NCI-H1092 (cell line): Measurements from ENCODE around the gene GPX6.
"Not testable (repeated sequence)": the region's sequence is repeated elsewhere in the genome, so short reads cannot be mapped to it uniquely, and the experiment has no call there.

Source experiments
- DNase-seq: peaks from one replicate; lab custom pipeline; 2025; lab: John Stamatoyannopoulos, UW

The GPX6 gene

GRCh38 chr6:28480253-28480932 lies 35.2 kb downstream of the GPX6 start:
- DNase-seq: no peak

- DNase-seq: no peak
These were observed 37.1 kb downstream of the GPX6 start for GRCh38 chr6:28478518-28478917.

GRCh38 chr6:28474441-28475219 lies 41.0 kb downstream of the GPX6 start:
- DNase-seq: peak; percentile 1

GRCh38 chr6:28469153-28469745 lies 46.3 kb downstream of the GPX6 start:
- not testable (repeated sequence) for DNase-seq

- DNase-seq: no peak
These were observed 47.5 kb downstream of the GPX6 start for GRCh38 chr6:28468056-28468455.

GRCh38 chr6:28462401-28462800 lies 53.2 kb downstream of the GPX6 start:
- DNase-seq: no peak

GRCh38 chr6:28458568-28458967 lies 57.0 kb downstream of the GPX6 start:
- DNase-seq: no peak
